Body of pancreas (tissue), 4 donors: ENCODE results near the gene RFX5.

Experiments used
- CTCF ChIP-seq, 7 experiments: fragments of 450-650 bp in 4 of 7; fragments of 200-600 bp in 3 of 7; sonication (generic) in 3 of 7; IDR thresholded peaks; one replicate each; pipeline ENCODE4 v1.5.1; 2016 to 2019; ENCODE audit warnings: antibody characterized with exemption in 7 of 7
- POLR2A ChIP-seq, 3 donors: fragments of 450-650 bp; IDR thresholded peaks; one replicate each; pipeline ENCODE4 v1.6.1; 2016; ENCODE audit warnings: antibody characterized with exemption in 3 of 3, mild to moderate bottlenecking in 2 of 3

- TF ChIP-seq CTCF (IDR thresholded peaks at IDR 0.05), result no peak
- TF ChIP-seq POLR2A (IDR thresholded peaks at IDR 0.05), result no peak
Measured at GRCh38 chr1:151344291-151344690, 2.8 kb downstream of the RFX5 start.
